GM19193 (cell line): ENCODE data around the gene PCDH9.

Source experiments
- POLR2A ChIP-seq: IDR thresholded peaks from 4 replicates; pipeline ENCODE4 v1.6.1; 2011; ENCODE audit not compliant: insufficient read depth, insufficient read length; ENCODE audit errors: extremely low read depth

The PCDH9 gene

GRCh38 chr13:66402066-66402465, 828.1 kb downstream of the PCDH9 start:
- TF ChIP-seq POLR2A, result no peak

GRCh38 chr13:66400292-66400691, 829.8 kb downstream of the PCDH9 start:
- TF ChIP-seq POLR2A, result no peak

GRCh38 chr13:66399873-66400272, 830.3 kb downstream of the PCDH9 start:
- TF ChIP-seq POLR2A, result no peak

GRCh38 chr13:66397133-66397532, 833.0 kb downstream of the PCDH9 start:
- no peak for TF ChIP-seq POLR2A

- no peak for TF ChIP-seq POLR2A
These were observed 838.8 kb downstream of the PCDH9 start for GRCh38 chr13:66391322-66391721.

GRCh38 chr13:66378894-66379293, 851.2 kb downstream of the PCDH9 start:
- TF ChIP-seq POLR2A, result no peak

- TF ChIP-seq POLR2A, result no peak
These were observed 852.6 kb downstream of the PCDH9 start for GRCh38 chr13:66377569-66377968.

GRCh38 chr13:66375756-66376155, 854.4 kb downstream of the PCDH9 start:
- no peak for TF ChIP-seq POLR2A

- TF ChIP-seq POLR2A, result no peak
These were observed 860.5 kb downstream of the PCDH9 start for GRCh38 chr13:66369666-66370065.

- TF ChIP-seq POLR2A, result no peak
These were observed 862.8 kb downstream of the PCDH9 start for GRCh38 chr13:66367356-66367755.

- no peak for TF ChIP-seq POLR2A
These were observed 865.0 kb downstream of the PCDH9 start for GRCh38 chr13:66365101-66365500.

GRCh38 chr13:66364346-66364745, 865.8 kb downstream of the PCDH9 start:
- no peak for TF ChIP-seq POLR2A

GRCh38 chr13:66362485-66362884, 867.7 kb downstream of the PCDH9 start:
- no peak for TF ChIP-seq POLR2A

GRCh38 chr13:66359910-66360552, 870.1 kb downstream of the PCDH9 start:
- TF ChIP-seq POLR2A, result no peak

- no peak for TF ChIP-seq POLR2A
These were observed 870.7 kb downstream of the PCDH9 start for GRCh38 chr13:66359393-66359792.

- no peak for TF ChIP-seq POLR2A
These were observed 871.6 kb downstream of the PCDH9 start for GRCh38 chr13:66358564-66358963.

- TF ChIP-seq POLR2A, result no peak
These were observed 872.7 kb downstream of the PCDH9 start for GRCh38 chr13:66357463-66357862.
